ENCODE data around the gene BRI3BP.

Gene BRI3BP

DNA sequence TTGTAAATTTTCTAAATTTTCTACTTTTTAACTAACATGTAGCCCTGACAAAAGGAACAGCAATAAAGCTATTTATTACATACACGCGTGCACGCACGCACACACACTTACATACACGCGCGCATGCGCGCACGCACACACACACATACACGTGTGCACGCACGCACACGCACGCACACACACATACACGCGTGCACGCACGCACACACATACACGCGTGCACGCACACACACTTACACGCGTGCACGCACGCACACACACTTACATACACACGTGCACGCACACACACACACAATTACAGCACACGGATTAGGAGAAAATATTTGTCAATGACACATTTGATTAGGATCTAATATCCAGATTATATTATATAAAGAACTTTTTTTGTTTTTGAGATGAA, 32.4 kb upstream of the BRI3BP start:
- TF ChIP-seq CTCF (IDR thresholded peaks at IDR 0.05; ENCODE audit: low read depth, low read length, missing control alignments): no peak
- in situ Hi-C loops (cut with HindIII; ENCODE audit: low sequenced_read_pairs): no loop called here

GRCh38 chr12:124963211-124963610, 30.2 kb upstream of the BRI3BP start:
- DNase-seq (ENCODE audit: low read depth): no peak
- TF ChIP-seq CTCF (IDR thresholded peaks at IDR 0.05; ENCODE audit: low read depth, low read length, missing control alignments): no peak
- no peak overlapping the region for H3K4me3 ChIP-seq (ENCODE audit: low read depth, low read length)
- in situ Hi-C loops (cut with HindIII; ENCODE audit: low sequenced_read_pairs): no loop called here

More for the DNA sequence above, 32.4 kb upstream of the BRI3BP start:
- no peak overlapping the region for H3K4me3 ChIP-seq (ENCODE audit: low read depth, low read length)
- no peak for DNase-seq (ENCODE audit: low read depth)

DNA sequence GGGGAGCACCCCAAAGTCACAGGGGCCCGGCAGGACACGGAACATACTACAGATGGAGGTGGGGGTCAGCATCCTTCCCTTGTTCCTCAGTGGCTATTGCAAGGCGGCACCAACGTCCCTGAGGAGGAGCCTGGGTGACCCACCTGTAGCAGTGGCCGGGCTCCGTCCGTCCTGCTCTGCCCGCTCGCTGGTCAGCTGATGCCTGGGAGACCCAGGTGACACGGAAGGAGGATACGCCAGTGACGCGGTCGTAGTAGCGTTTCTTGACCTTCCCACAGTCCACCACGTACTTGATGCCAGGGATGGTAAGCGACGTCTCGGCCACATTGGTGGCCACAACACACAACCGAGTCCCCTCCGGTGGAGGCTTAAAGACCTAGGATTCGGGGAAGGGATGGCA, 29.2 kb upstream of the BRI3BP start:
- no peak for TF ChIP-seq CTCF (IDR thresholded peaks at IDR 0.05; ENCODE audit: low read depth, low read length, missing control alignments)
- DNase-seq (ENCODE audit: low read depth): no peak
- no peak overlapping the region for H3K4me3 ChIP-seq (ENCODE audit: low read depth, low read length)
- in situ Hi-C loops (cut with HindIII; ENCODE audit: low sequenced_read_pairs): no loop called here

- no peak overlapping the region for H3K4me3 ChIP-seq (ENCODE audit: low read depth, low read length)
- in situ Hi-C loops (cut with HindIII; ENCODE audit: low sequenced_read_pairs): no loop called here
- no peak for DNase-seq (ENCODE audit: low read depth)
- no peak for TF ChIP-seq CTCF (IDR thresholded peaks at IDR 0.05; ENCODE audit: low read depth, low read length, missing control alignments)
Measured at GRCh38 chr12:124964836-124965462, 28.5 kb upstream of the BRI3BP start.

GRCh38 chr12:124967016-124967739, 26.3 kb upstream of the BRI3BP start:
- no peak overlapping the region for H3K4me3 ChIP-seq (ENCODE audit: low read depth, low read length)
- in situ Hi-C loops (cut with HindIII; ENCODE audit: low sequenced_read_pairs): no loop called here
- TF ChIP-seq CTCF (IDR thresholded peaks at IDR 0.05; ENCODE audit: low read depth, low read length, missing control alignments): no peak
- DNase-seq (ENCODE audit: low read depth): no peak

DNA sequence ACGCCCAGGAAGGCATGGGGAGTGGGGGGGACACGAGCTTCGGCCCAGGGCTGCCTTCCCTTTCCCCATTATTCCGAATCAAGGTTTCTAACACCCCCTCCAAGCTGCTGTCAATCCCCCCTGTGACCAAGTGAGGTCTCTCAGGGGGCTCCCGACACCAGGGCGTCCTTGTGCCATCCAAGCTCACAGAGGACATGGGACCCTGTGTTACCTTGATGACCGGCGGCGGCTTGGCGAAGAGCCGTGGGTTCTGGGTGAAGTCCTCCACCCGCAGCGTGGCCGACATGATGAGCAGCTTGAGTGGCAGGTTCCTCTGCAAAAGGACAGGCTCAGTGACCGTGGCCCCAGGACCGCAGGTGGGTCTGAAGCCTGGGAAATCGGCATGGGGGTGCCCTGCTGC, 24.8 kb upstream of the BRI3BP start:
- no peak overlapping the region for H3K4me3 ChIP-seq (ENCODE audit: low read depth, low read length)
- DNase-seq (ENCODE audit: low read depth): no peak
- in situ Hi-C loops (cut with HindIII; ENCODE audit: low sequenced_read_pairs): no loop called here
- no peak for TF ChIP-seq CTCF (IDR thresholded peaks at IDR 0.05; ENCODE audit: low read depth, low read length, missing control alignments)

Measured in astrocyte of the cerebellum (primary cell).